Measurements from ENCODE around the gene RBMS1. TPM values are rescaled to one million over a fixed set of nuclear protein-coding genes. Genes with fewer than 3 reads are reported as not detected.

Gene RBMS1
- total RNA-seq, 1 experiment from 2014 or later = 65.4 TPM

- BruUV-seq (replicated peaks) = no TSS peak
- H3K27ac Mint-ChIP-seq (ENCODE audit: low read depth, unreplicated experiment) = no peak overlapping the region
- H3K4me3 Mint-ChIP-seq (ENCODE audit: unreplicated experiment) = no peak overlapping the region
- H3K9me3 Mint-ChIP-seq (ENCODE audit: unreplicated experiment) = no peaks in the 10 kb centered on the region
- H3K27me3 Mint-ChIP-seq (ENCODE audit: insufficient read depth, unreplicated experiment) = no peaks in the 10 kb centered on the region
- H3K4me1 Mint-ChIP-seq (ENCODE audit: insufficient read depth, unreplicated experiment) = peaks cover 12% of the 10 kb centered on the region
- H3K36me3 Mint-ChIP-seq (ENCODE audit: insufficient read depth, unreplicated experiment) = no peaks in the 10 kb centered on the region
- ChIA-PET CTCF (no interaction called here), POLR2A (interaction anchor here (0.7 kb wide), 1 partner anchor 14 kb away, joined by 5 read pairs; no protein-coding TSS in a partner anchor)
- intact Hi-C loops (cut with micrococcal nuclease) = no loop called here
- DNase-seq (ENCODE audit: unreplicated experiment) = no peak
- TF ChIP-seq CTCF (IDR thresholded peaks at IDR 0.05; ENCODE audit: unreplicated experiment) = no peak
These were observed 34.7 kb downstream of the RBMS1 start for GRCh38 chr2:160458718-160459453.

- intact Hi-C loops (cut with micrococcal nuclease) = no loop called here
- DNase-seq (ENCODE audit: unreplicated experiment) = no peak
- POLR2A ChIA-PET = interaction anchor here (0.8 kb wide), 1 partner anchor 8 kb away, joined by 4 read pairs; no protein-coding TSS in a partner anchor
- peaks cover 6% of the 10 kb centered on the region for H3K4me1 Mint-ChIP-seq (ENCODE audit: insufficient read depth, unreplicated experiment)
- CTCF ChIA-PET = interaction anchor here (0.7 to 1.1 kb wide), 2 partner anchors 79 to 135 kb away, joined by 3 read pairs; no protein-coding TSS in a partner anchor
- TF ChIP-seq CTCF (IDR thresholded peaks at IDR 0.05; ENCODE audit: unreplicated experiment) = no peak
- BruUV-seq (replicated peaks) = no TSS peak
- no peaks in the 10 kb centered on the region for H3K36me3 Mint-ChIP-seq (ENCODE audit: insufficient read depth, unreplicated experiment)
- H3K27ac Mint-ChIP-seq (ENCODE audit: low read depth, unreplicated experiment) = no peak overlapping the region
- no peaks in the 10 kb centered on the region for H3K9me3 Mint-ChIP-seq (ENCODE audit: unreplicated experiment)
- no peaks in the 10 kb centered on the region for H3K27me3 Mint-ChIP-seq (ENCODE audit: insufficient read depth, unreplicated experiment)
- no peak overlapping the region for H3K4me3 Mint-ChIP-seq (ENCODE audit: unreplicated experiment)
These were observed 36.0 kb downstream of the RBMS1 start for GRCh38 chr2:160457588-160457987.

DNA sequence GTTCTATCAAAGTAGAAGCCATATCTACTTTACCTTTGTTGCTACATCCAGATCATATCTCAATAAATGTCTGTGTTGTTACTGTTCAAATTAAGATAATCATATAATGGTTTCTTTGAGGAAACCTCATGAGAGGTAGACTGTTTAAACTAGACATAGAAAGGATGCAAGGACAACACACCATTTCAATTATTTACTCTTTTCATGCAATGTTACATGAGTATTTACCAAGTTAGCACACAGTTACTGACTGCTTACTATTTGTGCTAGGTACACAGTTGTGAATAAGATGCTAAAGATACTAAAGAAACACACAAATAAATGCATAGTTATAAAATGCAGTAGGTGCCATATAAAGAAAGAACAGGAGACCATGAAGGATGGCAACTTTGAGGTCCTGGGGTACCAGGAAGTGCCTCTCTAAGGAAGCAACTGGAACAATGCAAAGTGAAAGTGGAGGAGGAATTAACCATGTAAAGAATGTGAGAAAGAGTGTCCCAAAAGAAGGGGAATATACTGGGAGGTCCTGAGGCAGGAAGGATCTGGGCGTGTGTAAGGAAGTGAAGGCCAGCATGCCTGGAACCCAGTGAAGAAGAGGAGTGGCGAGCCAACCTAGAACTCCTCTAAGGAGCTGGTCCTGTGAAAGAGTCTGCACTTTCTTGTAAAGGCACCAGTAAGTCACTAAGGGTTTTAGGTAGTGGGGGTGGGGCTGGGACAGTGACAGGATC lies 39.4 kb downstream of the RBMS1 start:
- Mint-ChIP-seq H3K36me3 (ENCODE audit: insufficient read depth, unreplicated experiment) (no peaks in the 10 kb centered on the region), H3K27ac (ENCODE audit: low read depth, unreplicated experiment) (no peak overlapping the region), H3K4me1 (ENCODE audit: insufficient read depth, unreplicated experiment) (peaks cover 6% of the 10 kb centered on the region), H3K9me3 (ENCODE audit: unreplicated experiment) (no peaks in the 10 kb centered on the region), H3K27me3 (ENCODE audit: insufficient read depth, unreplicated experiment) (no peaks in the 10 kb centered on the region), H3K4me3 (ENCODE audit: unreplicated experiment) (no peak overlapping the region)
- no TSS peak for BruUV-seq (replicated peaks)
- no peak for DNase-seq (ENCODE audit: unreplicated experiment)
- intact Hi-C loops (cut with micrococcal nuclease) = no loop called here
- TF ChIP-seq CTCF (IDR thresholded peaks at IDR 0.05; ENCODE audit: unreplicated experiment) = no peak
- CTCF ChIA-PET = interaction anchor here (0.6 to 0.9 kb wide), 3 partner anchors 11 to 195 kb away, joined by 3 read pairs; no protein-coding TSS in a partner anchor
- POLR2A ChIA-PET = no interaction called here

DNA sequence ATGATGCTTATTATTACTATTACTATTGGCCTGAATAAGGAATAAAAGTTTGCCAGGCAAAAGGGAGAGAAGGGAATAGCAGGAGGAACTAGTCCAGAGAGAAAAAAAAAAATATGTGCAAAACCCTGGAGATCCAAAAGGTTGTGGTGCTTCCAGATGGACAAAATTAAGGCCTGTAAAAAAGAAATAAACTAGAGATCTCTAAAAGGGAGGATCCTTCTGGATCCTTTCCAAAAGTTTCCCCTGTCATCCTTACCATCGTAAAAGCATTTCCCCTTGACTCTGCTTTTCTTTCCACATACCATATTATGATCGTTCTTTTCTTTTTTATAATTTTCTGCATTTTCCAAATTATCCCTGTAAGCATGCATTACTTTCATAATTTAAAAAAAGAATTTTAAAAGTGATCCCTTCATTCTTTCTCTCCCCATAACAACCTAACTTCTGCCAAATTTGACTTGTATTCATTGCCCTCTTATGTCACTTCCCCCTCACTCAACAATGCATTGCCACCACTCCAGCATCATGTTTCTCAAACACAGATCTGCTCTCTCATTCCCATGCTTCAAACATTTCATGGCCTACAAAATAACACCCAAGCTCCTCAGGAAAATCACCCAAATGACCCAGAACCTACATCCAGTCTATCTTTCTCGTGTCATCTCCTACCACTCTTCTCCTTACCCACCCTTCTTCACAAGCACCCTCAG lies 40.3 kb downstream of the RBMS1 start:
- no peaks in the 10 kb centered on the region for H3K27me3 Mint-ChIP-seq (ENCODE audit: insufficient read depth, unreplicated experiment)
- CTCF ChIA-PET = no interaction called here
- intact Hi-C loops (cut with micrococcal nuclease) = no loop called here
- no peak for DNase-seq (ENCODE audit: unreplicated experiment)
- no peak overlapping the region for H3K27ac Mint-ChIP-seq (ENCODE audit: low read depth, unreplicated experiment)
- POLR2A ChIA-PET = no interaction called here
- no peak overlapping the region for H3K4me3 Mint-ChIP-seq (ENCODE audit: unreplicated experiment)
- H3K4me1 Mint-ChIP-seq (ENCODE audit: insufficient read depth, unreplicated experiment) = peaks cover 6% of the 10 kb centered on the region
- no peak for TF ChIP-seq CTCF (IDR thresholded peaks at IDR 0.05; ENCODE audit: unreplicated experiment)
- no peaks in the 10 kb centered on the region for H3K36me3 Mint-ChIP-seq (ENCODE audit: insufficient read depth, unreplicated experiment)
- no TSS peak for BruUV-seq (replicated peaks)
- no peaks in the 10 kb centered on the region for H3K9me3 Mint-ChIP-seq (ENCODE audit: unreplicated experiment)
